ENCODE data around the gene KCNC4. TPM values are rescaled to one million over a fixed set of nuclear protein-coding genes. Genes with fewer than 3 reads are reported as not detected.

KCNC4 gene
- total and polyA plus RNA-seq, 2 experiments from 2014 or later = 8.9 to 12.1 TPM

DNA sequence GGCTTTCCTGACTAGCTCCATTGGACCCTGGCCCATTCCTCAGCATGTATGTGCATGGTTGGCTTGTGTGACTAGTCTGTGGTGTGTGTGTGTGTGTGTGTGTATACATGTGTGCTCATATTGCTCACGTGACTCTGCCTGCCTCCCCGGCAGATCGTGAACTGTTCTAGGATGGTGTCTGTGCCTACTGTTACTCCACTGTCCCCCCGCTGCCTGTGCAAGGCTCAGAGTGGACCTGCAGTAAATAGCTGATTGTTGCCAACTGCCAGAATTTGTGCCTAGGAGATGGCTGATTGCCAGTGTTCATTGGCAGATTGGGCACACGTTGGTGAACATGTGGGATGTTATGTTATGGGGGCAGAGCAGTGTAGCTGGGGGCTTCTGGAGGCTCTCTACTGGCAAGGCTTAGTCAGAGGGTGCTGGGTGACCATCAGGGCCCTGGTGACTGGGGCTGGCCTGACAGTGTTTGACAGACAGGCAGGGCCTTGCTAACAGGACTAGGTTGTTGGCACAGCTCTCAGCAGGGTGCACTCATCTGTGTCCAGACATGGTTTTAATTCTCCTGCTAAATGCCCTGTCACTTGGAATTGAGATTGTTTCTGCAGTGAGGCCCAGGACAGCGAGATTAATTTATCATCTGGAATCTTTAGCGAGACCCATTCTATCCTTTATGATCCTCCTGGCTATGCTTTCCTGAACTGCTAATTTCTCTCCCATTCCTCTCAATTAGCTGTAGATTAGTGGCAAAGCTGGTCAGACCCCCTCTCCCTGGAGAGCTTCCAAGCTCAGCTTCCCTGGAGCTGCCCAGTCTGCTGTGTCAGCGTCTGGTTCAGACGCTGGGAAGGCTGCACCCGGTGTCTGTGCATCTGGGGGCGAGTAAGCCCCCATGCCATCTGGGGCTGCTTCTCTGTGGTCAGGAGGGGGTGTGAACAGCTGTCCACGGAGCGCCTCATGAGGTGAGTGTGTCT, 39.1 kb upstream of the KCNC4 start:
- Histone ChIP-seq H3K27ac (no peak overlapping the region), H4K20me1 (ENCODE audit: insufficient read depth) (no peaks in the 10 kb centered on the region), H3K36me3 (ENCODE audit: low read depth) (no peaks in the 10 kb centered on the region), H3K9me3 (ENCODE audit: low read depth) (no peaks in the 10 kb centered on the region), H3K4me2 (ENCODE audit: unreplicated experiment) (no peak overlapping the region), H3K9ac (no peak overlapping the region), H3K79me2 (ENCODE audit: insufficient read depth) (no peaks in the 10 kb centered on the region), H2AFZ (no peak overlapping the region), H3K4me1 (ENCODE audit: insufficient read depth) (no peaks in the 10 kb centered on the region), H3K9me2 (ENCODE audit: insufficient read depth) (no peaks in the 10 kb centered on the region), H3K4me3 (no peak overlapping the region), H3F3A (ENCODE audit: insufficient read depth) (0 out of 2 replicates have a peak, but pooled peaks cover 8% of the 10 kb centered on the region), H3K27me3 (replicated peaks; ENCODE audit: insufficient read depth) (no peaks in the 10 kb centered on the region)
- in situ Hi-C loops (cut with MboI) = no loop called here
- DNase-seq = no peak
- 49% methylated on average over 13 of the region's 13 CpGs for WGBS, 2 experiments (ENCODE audit: low coverage in 1 of 2, low lambda C conversion rate in 2 of 2, missing lambda C conversion rate in 2 of 2)
- TF ChIP-seq EZH2 (IDR thresholded peaks at IDR 0.05; ENCODE audit: insufficient read depth, poor library complexity, severe bottlenecking) (no peak), EZH2phosphoT487 (IDR thresholded peaks at IDR 0.05; ENCODE audit: insufficient read depth, low read depth) (no peak)

GRCh38 chr1:110172001-110172400, 38.1 kb upstream of the KCNC4 start:
- Histone ChIP-seq H2AFZ (no peak overlapping the region), H3F3A (ENCODE audit: insufficient read depth) (0 out of 2 replicates have a peak, but pooled peaks cover 8% of the 10 kb centered on the region), H3K9ac (no peak overlapping the region), H3K9me2 (ENCODE audit: insufficient read depth) (no peaks in the 10 kb centered on the region), H4K20me1 (ENCODE audit: insufficient read depth) (no peaks in the 10 kb centered on the region), H3K4me2 (ENCODE audit: unreplicated experiment) (no peak overlapping the region), H3K4me3 (no peak overlapping the region), H3K36me3 (ENCODE audit: low read depth) (no peaks in the 10 kb centered on the region), H3K79me2 (ENCODE audit: insufficient read depth) (no peaks in the 10 kb centered on the region), H3K27ac (no peak overlapping the region), H3K4me1 (ENCODE audit: insufficient read depth) (no peaks in the 10 kb centered on the region), H3K9me3 (ENCODE audit: low read depth) (no peaks in the 10 kb centered on the region), H3K27me3 (replicated peaks; ENCODE audit: insufficient read depth) (no peaks in the 10 kb centered on the region)
- 90 to 91% methylated on average over 10 of the region's 10 CpGs for WGBS, 2 experiments (ENCODE audit: low coverage in 1 of 2, low lambda C conversion rate in 2 of 2, missing lambda C conversion rate in 2 of 2)
- DNase-seq = no peak
- TF ChIP-seq EZH2phosphoT487 (IDR thresholded peaks at IDR 0.05; ENCODE audit: insufficient read depth, low read depth) (no peak), EZH2 (IDR thresholded peaks at IDR 0.05; ENCODE audit: insufficient read depth, poor library complexity, severe bottlenecking) (no peak)
- in situ Hi-C loops (cut with MboI) = no loop called here

GRCh38 chr1:110173466-110174105, 36.5 kb upstream of the KCNC4 start:
- TF ChIP-seq EZH2 (IDR thresholded peaks at IDR 0.05; ENCODE audit: insufficient read depth, poor library complexity, severe bottlenecking) (no peak), EZH2phosphoT487 (IDR thresholded peaks at IDR 0.05; ENCODE audit: insufficient read depth, low read depth) (no peak)
- peak; percentile 39 for DNase-seq
- Histone ChIP-seq H4K20me1 (ENCODE audit: insufficient read depth) (no peaks in the 10 kb centered on the region), H3K4me2 (ENCODE audit: unreplicated experiment) (no peak overlapping the region), H3K27me3 (replicated peaks; ENCODE audit: insufficient read depth) (no peaks in the 10 kb centered on the region), H3K9me3 (ENCODE audit: low read depth) (no peaks in the 10 kb centered on the region), H3K4me3 (no peak overlapping the region), H2AFZ (no peak overlapping the region), H3K9me2 (ENCODE audit: insufficient read depth) (no peaks in the 10 kb centered on the region), H3K9ac (no peak overlapping the region), H3K79me2 (ENCODE audit: insufficient read depth) (no peaks in the 10 kb centered on the region), H3K36me3 (ENCODE audit: low read depth) (no peaks in the 10 kb centered on the region), H3F3A (ENCODE audit: insufficient read depth) (0 out of 2 replicates have a peak, but pooled peaks cover 7% of the 10 kb centered on the region), H3K27ac (no peak overlapping the region), H3K4me1 (ENCODE audit: insufficient read depth) (no peaks in the 10 kb centered on the region)
- in situ Hi-C loops (cut with MboI) = no loop called here
- WGBS, 2 experiments (ENCODE audit: low coverage in 1 of 2, low lambda C conversion rate in 2 of 2, missing lambda C conversion rate in 2 of 2) = 66 to 72% methylated on average over 15 of the region's 15 CpGs

DNA sequence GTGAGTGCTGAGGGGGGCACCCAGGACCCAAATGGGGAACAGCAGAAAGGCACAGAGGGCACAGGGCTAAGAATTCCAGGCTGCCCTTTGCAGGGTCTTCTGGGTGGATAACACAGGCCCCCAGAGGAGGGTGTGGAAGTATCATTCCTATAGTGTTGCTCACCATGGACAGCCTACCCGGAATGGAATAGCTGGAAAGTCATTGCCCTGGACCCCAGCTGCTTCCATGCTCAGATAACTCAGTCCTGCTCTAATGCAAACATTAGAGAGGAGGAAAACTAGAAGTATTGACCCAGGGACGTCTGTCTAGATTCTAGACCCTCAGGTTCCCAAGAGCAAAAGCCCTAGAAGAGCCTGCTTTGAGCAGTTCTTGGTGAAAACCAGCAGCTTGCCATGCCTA, 35.2 kb upstream of the KCNC4 start:
- no peaks in the 10 kb centered on the region for H3K9me3 ChIP-seq (ENCODE audit: low read depth)
- 35 to 37% methylated on average over 2 of the region's 2 CpGs for WGBS, 2 experiments (ENCODE audit: low coverage in 1 of 2, low lambda C conversion rate in 2 of 2, missing lambda C conversion rate in 2 of 2)
- no peak overlapping the region for H3K4me3 ChIP-seq
- H3K4me1 ChIP-seq (ENCODE audit: insufficient read depth) = no peaks in the 10 kb centered on the region
- TF ChIP-seq EZH2phosphoT487 (IDR thresholded peaks at IDR 0.05; ENCODE audit: insufficient read depth, low read depth) (no peak), EZH2 (IDR thresholded peaks at IDR 0.05; ENCODE audit: insufficient read depth, poor library complexity, severe bottlenecking) (no peak)
- H3K4me2 ChIP-seq (ENCODE audit: unreplicated experiment) = no peak overlapping the region
- 0 out of 2 replicates have a peak, but pooled peaks cover 4% of the 10 kb centered on the region for H3F3A ChIP-seq (ENCODE audit: insufficient read depth)
- no peaks in the 10 kb centered on the region for H3K36me3 ChIP-seq (ENCODE audit: low read depth)
- H3K9ac ChIP-seq = no peak overlapping the region
- no peaks in the 10 kb centered on the region for H3K79me2 ChIP-seq (ENCODE audit: insufficient read depth)
- H2AFZ ChIP-seq = no peak overlapping the region
- no peaks in the 10 kb centered on the region for H3K9me2 ChIP-seq (ENCODE audit: insufficient read depth)
- no peaks in the 10 kb centered on the region for H4K20me1 ChIP-seq (ENCODE audit: insufficient read depth)
- H3K27ac ChIP-seq = no peak overlapping the region
- peak; percentile 22 for DNase-seq
- H3K27me3 ChIP-seq (replicated peaks; ENCODE audit: insufficient read depth) = no peaks in the 10 kb centered on the region
- in situ Hi-C loops (cut with MboI) = no loop called here
